ENCODE data around the gene SPON1.

The SPON1 gene

GRCh38 chr11:14185461-14185860 lies 222.9 kb downstream of the SPON1 start:
- DNase-seq (ENCODE audit: low read depth in 2 of 2) = no peak

- no peak for DNase-seq (ENCODE audit: low read depth in 2 of 2)
These were observed 223.7 kb downstream of the SPON1 start for GRCh38 chr11:14186046-14186775.

- no peak for DNase-seq (ENCODE audit: low read depth in 2 of 2)
These were observed 227.4 kb downstream of the SPON1 start for GRCh38 chr11:14189874-14190273.

- DNase-seq (ENCODE audit: low read depth in 2 of 2) = no peak
These were observed 228.7 kb downstream of the SPON1 start for GRCh38 chr11:14190992-14191778.

- DNase-seq (ENCODE audit: low read depth in 2 of 2) = no peak
These were observed 231.1 kb downstream of the SPON1 start for GRCh38 chr11:14193644-14194043.

- no peak for DNase-seq (ENCODE audit: low read depth in 2 of 2)
These were observed 240.0 kb downstream of the SPON1 start for GRCh38 chr11:14202251-14203196.

- no peak for DNase-seq (ENCODE audit: low read depth in 2 of 2)
These were observed 240.8 kb downstream of the SPON1 start for GRCh38 chr11:14203321-14203720.

GRCh38 chr11:14212986-14213385 lies 250.5 kb downstream of the SPON1 start:
- no peak for DNase-seq (ENCODE audit: low read depth in 2 of 2)

- no peak for DNase-seq (ENCODE audit: low read depth in 2 of 2)
These were observed 256.2 kb downstream of the SPON1 start for GRCh38 chr11:14218728-14219127.

- DNase-seq (ENCODE audit: low read depth in 2 of 2) = no peak
These were observed 261.2 kb downstream of the SPON1 start for GRCh38 chr11:14223636-14224288.

GRCh38 chr11:14224395-14224794 lies 261.9 kb downstream of the SPON1 start:
- no peak for DNase-seq (ENCODE audit: low read depth in 2 of 2)

- DNase-seq (ENCODE audit: low read depth in 2 of 2) = no peak
These were observed 263.1 kb downstream of the SPON1 start for GRCh38 chr11:14225666-14226065.

GRCh38 chr11:14228356-14228755 lies 265.8 kb downstream of the SPON1 start:
- DNase-seq (ENCODE audit: low read depth in 2 of 2) = no peak

GRCh38 chr11:14229472-14229871 lies 266.9 kb downstream of the SPON1 start:
- DNase-seq (ENCODE audit: low read depth in 2 of 2) = no peak

GRCh38 chr11:14230407-14230806 lies 267.9 kb downstream of the SPON1 start:
- no peak for DNase-seq (ENCODE audit: low read depth in 2 of 2)

- no peak for DNase-seq (ENCODE audit: low read depth in 2 of 2)
These were observed 270.1 kb downstream of the SPON1 start for GRCh38 chr11:14232652-14233051.

GRCh38 chr11:14234446-14234845 lies 271.9 kb downstream of the SPON1 start:
- no peak for DNase-seq (ENCODE audit: low read depth in 2 of 2)

GRCh38 chr11:14235701-14236100 lies 273.2 kb downstream of the SPON1 start:
- no peak for DNase-seq (ENCODE audit: low read depth in 2 of 2)

GRCh38 chr11:14237444-14237961 lies 275.0 kb downstream of the SPON1 start:
- DNase-seq (ENCODE audit: low read depth in 2 of 2) = no peak

GRCh38 chr11:14240221-14240620 lies 277.7 kb downstream of the SPON1 start:
- no peak for DNase-seq (ENCODE audit: low read depth in 2 of 2)

- no peak for DNase-seq (ENCODE audit: low read depth in 2 of 2)
These were observed 278.4 kb downstream of the SPON1 start for GRCh38 chr11:14240951-14241350.

All from stimulated activated CD4-positive, alpha-beta T cell treated with anti-CD3 and anti-CD28 coated beads, Interleukin-15, amount 100 ng/mL, for 48 hours (primary cell).